Measurements from ENCODE around the gene PNMA8A. TPM values are rescaled to one million over a fixed set of nuclear protein-coding genes. Genes with fewer than 3 reads are reported as not detected.

PNMA8A gene
- total and polyA plus RNA-seq, 2 of the 13 experiments (the other 11 are each of a cell fraction or from before 2014, with no cell fraction given) = 0.13 to 0.51 TPM

DNA sequence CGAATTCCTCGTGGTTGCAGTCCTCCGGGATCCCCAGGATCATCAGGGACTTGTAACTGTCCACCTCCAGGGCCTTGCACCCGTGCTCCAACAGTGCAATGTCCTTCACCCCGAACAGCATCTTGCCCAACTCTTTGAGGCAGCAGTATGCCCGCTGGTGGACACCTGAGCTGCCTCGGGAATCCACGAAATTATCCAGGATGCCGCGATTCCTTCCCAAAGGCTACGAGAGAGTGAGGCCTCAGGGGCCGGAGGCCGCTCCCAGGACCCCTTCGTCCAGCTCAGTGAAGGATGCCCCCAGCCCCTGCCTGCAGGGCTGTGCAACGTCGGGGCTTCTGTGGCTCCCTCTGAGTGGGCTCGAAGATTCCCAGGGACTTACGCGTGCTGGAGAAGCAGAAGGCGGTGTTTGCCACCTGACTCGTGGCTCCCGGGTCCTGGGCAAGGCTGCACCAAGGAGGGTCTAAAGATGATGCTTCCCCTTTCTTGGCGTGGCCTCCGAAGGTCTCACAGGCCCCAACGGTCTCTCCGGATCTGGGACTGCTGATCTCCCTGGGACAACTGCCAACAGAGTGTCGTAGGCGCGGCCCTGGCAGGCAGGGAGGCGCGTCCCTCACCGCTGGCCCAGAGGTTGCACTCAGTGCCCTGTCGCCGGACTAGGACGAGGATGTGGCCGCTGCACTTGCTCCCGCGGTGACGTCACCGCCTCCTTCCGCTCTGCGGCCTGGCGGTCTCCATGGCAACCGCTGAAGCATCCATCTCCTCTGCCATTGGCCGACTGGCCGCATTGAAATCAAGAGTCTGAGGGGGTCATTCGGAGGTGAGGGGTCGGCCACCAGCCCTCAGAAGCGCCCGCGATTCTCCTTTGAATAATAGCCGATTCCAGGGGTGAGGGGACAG is 42.9 kb downstream of the PNMA8A start, which contains the start of gene PNMA8C:
Gene PNMA8C, minus strand, starts transcription at position 698 of the 897 bp plus-strand sequence. Its CDS starts 577 bp downstream, at position 121.
- intact Hi-C loops (cut with micrococcal nuclease; ENCODE audit: unreplicated experiment) (no loop called here), in situ Hi-C loops (cut with HindIII; ENCODE audit: extremely low pct_ligation_motif_present, low pct_unique_long_range_greater_than_20kb) (no loop called here)
- Histone ChIP-seq H2AFZ (ENCODE audit: low read length) (no peak within 1 kb of the TSS), H3K27me3 (ENCODE audit: control insufficient read depth in 1 of 2, insufficient read depth in 2 of 2, low read length in 2 of 2) (peaks cover 0 to 16% of the 10 kb centered on the region in 2 experiments; a peak in 3 of 5 replicates), H3K9me3 (ENCODE audit: low read length) (no peaks in the 10 kb centered on the region), H3K4me1 (ENCODE audit: insufficient read depth, low read length) (peaks cover 27% of the 10 kb centered on the region), H3K4me3 (replicated peaks in 1 of 3; ENCODE audit: insufficient read depth in 1 of 3, low read depth in 2 of 3, low read length in 3 of 3) (no peak within 1 kb of the TSS), H4K20me1 (ENCODE audit: insufficient read depth, low read length) (no peaks in the 10 kb centered on the region), H3K79me2 (ENCODE audit: insufficient read depth, low read length) (no peaks in the 10 kb centered on the region), H3K9ac (ENCODE audit: insufficient read depth, low read depth, low read length) (no peak within 1 kb of the TSS), H3K4me2 (ENCODE audit: low read depth, low read length) (no peak within 1 kb of the TSS), H3K27ac (ENCODE audit: extremely low read length, insufficient read depth, low read length) (no peak within 1 kb of the TSS), H3K36me3 (replicated peaks in 1 of 2; ENCODE audit: control insufficient read depth in 1 of 2, insufficient read depth in 2 of 2, low read length in 2 of 2) (no peaks in the 10 kb centered on the region)
- ATAC-seq (no peak), DNase-seq (ENCODE audit: low spot score) (no peak), FAIRE-seq (no peak)
- 53% methylated on average over 30 of the region's 52 CpGs for WGBS (ENCODE audit: low lambda C conversion rate)
- CTCF ChIA-PET (ENCODE audit: low intra/inter-chr PET ratio, low total read pairs) = no interaction called here
- BruUV-seq (replicated peaks) = no TSS peak
- POLR2A ChIA-PET = no interaction called here
- TF ChIP-seq GABPB1 (CRISPR knock-in tag; IDR thresholded peaks at IDR 0.05) = peak; percentile 27; the same call in 1 of the 2 replicates
- no peak for TF ChIP-seq ZNF329 (CRISPR knock-in tag; IDR thresholded peaks at IDR 0.05; ENCODE audit: low read depth)
- no peak for TF ChIP-seq ZNF17 (CRISPR knock-in tag; IDR thresholded peaks at IDR 0.05)
- TF ChIP-seq ZNF501 (CRISPR knock-in tag; IDR thresholded peaks at IDR 0.05) = no peak
- TF ChIP-seq SUZ12 (IDR thresholded peaks at IDR 0.05; ENCODE audit: low read depth, low read length) = no peak
- TF ChIP-seq, protein P1, sequence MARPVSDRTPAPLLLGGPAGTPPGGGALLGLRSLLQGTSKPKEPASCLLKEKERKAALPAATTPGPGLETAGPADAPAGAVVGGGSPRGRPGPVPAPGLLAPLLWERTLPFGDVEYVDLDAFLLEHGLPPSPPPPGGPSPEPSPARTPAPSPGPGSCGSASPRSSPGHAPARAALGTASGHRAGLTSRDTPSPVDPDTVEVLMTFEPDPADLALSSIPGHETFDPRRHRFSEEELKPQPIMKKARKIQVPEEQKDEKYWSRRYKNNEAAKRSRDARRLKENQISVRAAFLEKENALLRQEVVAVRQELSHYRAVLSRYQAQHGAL (CRISPR knock-in tag; IDR thresholded peaks at IDR 0.05; ENCODE audit: not compliant biosample characterization) = no peak
- TF ChIP-seq ATF7 (IDR thresholded peaks at IDR 0.05) = peak; percentile 95
- TF ChIP-seq ATF7 (CRISPR knock-in tag; IDR thresholded peaks at IDR 0.05) = no peak
- peak; percentile 19; the same call in 1 of the 2 replicates for TF ChIP-seq ZBTB38 (CRISPR knock-in tag; IDR thresholded peaks at IDR 0.05)
- TF ChIP-seq, protein P2, sequence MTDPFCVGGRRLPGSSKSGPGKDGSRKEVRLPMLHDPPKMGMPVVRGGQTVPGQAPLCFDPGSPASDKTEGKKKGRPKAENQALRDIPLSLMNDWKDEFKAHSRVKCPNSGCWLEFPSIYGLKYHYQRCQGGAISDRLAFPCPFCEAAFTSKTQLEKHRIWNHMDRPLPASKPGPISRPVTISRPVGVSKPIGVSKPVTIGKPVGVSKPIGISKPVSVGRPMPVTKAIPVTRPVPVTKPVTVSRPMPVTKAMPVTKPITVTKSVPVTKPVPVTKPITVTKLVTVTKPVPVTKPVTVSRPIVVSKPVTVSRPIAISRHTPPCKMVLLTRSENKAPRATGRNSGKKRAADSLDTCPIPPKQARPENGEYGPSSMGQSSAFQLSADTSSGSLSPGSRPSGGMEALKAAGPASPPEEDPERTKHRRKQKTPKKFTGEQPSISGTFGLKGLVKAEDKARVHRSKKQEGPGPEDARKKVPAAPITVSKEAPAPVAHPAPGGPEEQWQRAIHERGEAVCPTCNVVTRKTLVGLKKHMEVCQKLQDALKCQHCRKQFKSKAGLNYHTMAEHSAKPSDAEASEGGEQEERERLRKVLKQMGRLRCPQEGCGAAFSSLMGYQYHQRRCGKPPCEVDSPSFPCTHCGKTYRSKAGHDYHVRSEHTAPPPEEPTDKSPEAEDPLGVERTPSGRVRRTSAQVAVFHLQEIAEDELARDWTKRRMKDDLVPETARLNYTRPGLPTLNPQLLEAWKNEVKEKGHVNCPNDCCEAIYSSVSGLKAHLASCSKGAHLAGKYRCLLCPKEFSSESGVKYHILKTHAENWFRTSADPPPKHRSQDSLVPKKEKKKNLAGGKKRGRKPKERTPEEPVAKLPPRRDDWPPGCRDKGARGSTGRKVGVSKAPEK (CRISPR knock-in tag; IDR thresholded peaks at IDR 0.05; ENCODE audit: borderline replicate concordance) = no peak
- no peak for TF ChIP-seq NFE2 (CRISPR knock-in tag; IDR thresholded peaks at IDR 0.05)
- peak; percentile 96 for TF ChIP-seq CREB1 (IDR thresholded peaks at IDR 0.05)
- no peak for TF ChIP-seq CREB1 (CRISPR knock-in tag; IDR thresholded peaks at IDR 0.05)
- no peak for TF ChIP-seq NR2C2 (CRISPR knock-in tag; IDR thresholded peaks at IDR 0.05; ENCODE audit: borderline replicate concordance)
- TF ChIP-seq ZNF775 (CRISPR knock-in tag; IDR thresholded peaks at IDR 0.05; ENCODE audit: borderline replicate concordance) = no peak
- TF ChIP-seq KDM6A (CRISPR knock-in tag; IDR thresholded peaks at IDR 0.05; ENCODE audit: low read depth) = no peak
- no peak for TF ChIP-seq SRSF4 (IDR thresholded peaks at IDR 0.05; ENCODE audit: low read depth, low read length, poor library complexity, severe bottlenecking)
- peak; percentile 18; the same call in 1 of the 2 replicates for TF ChIP-seq RFX1 (IDR thresholded peaks at IDR 0.05)
- no peak for TF ChIP-seq ZNF768 (CRISPR knock-in tag; IDR thresholded peaks at IDR 0.05)

Data from HepG2 (cell line).